BJ (cell line): ENCODE measurements around the gene PALLD. TPM values are rescaled to one million over a fixed set of nuclear protein-coding genes. Genes with fewer than 3 reads are reported as not detected.
A peak's percentile ranks its signal among the peaks of the same experiment; 100 is the strongest.

Experiments
- CTCF ChIA-PET: fragments of 350-600 bp; formaldehyde crosslinking; extraction: SDS; loops from one replicate; lab custom pipeline; 2021; ENCODE audit warnings: antibody characterized with exemption, inconsistent platforms; lab: Yijun Ruan, JAX
- POLR2A ChIA-PET: fragments of 300-600 bp; sonication (Branson Sonifier 250); formaldehyde crosslinking; extraction: SDS; loops from one replicate; lab custom pipeline; 2021; ENCODE audit warnings: antibody characterized with exemption; lab: Charles Lee
- DNase-seq: peaks from one replicate; pipeline ENCODE4 v3.0.0-alpha.2; 2011; ENCODE audit warnings: low read depth
- H3K27me3 ChIP-seq: 2 replicates; pipeline ENCODE4 v1.6.0; 2011; ENCODE audit warnings: low read length; ENCODE audit not compliant: control insufficient read depth, insufficient read depth
- H3K36me3 ChIP-seq: 2 replicates; pipeline ENCODE4 v1.5.1; 2011; ENCODE audit warnings: low read length; ENCODE audit not compliant: control insufficient read depth, insufficient read depth
- H3K4me3 ChIP-seq: 2 replicates; pipeline ENCODE4 v1.5.1; 2011; ENCODE audit warnings: low read depth, mild to moderate bottlenecking, control low read depth, low read length
- CTCF ChIP-seq: IDR thresholded peaks from 2 replicates; pipeline ENCODE4 v1.5.1; 2011; ENCODE audit warnings: low read depth, mild to moderate bottlenecking, control low read depth, inconsistent platforms, low read length, moderate library complexity; ENCODE audit not compliant: insufficient read depth
- polyA plus RNA-seq: library from polyadenylated mRNA; depleted of rRNA; stranded (reverse); fragments of >200 nt; gene quantifications from 2 replicates; pipeline ENCODE4 v1.2.3, GENCODE V29; 2011

PALLD gene
- polyA plus RNA-seq, 1 experiment: 30.3 TPM

GRCh38 chr4:168751263-168752225 is 254.7 kb downstream of the PALLD start:
- H3K27me3 ChIP-seq: no peaks in the 10 kb centered on the region
- TF ChIP-seq CTCF: no peak
- DNase-seq: no peak
- no peaks in the 10 kb centered on the region for H3K36me3 ChIP-seq
- CTCF ChIA-PET: no interaction called here
- POLR2A ChIA-PET: no interaction called here
- no peak overlapping the region for H3K4me3 ChIP-seq

GRCh38 chr4:168755598-168756477 is 259.0 kb downstream of the PALLD start:
- POLR2A ChIA-PET: interaction anchor here (0.6 kb wide), 1 partner anchor 118 kb away, joined by 3 read pairs; no protein-coding TSS in a partner anchor
- CTCF ChIA-PET: interaction anchor here (1.0 to 2.0 kb wide), 6 partner anchors 9 to 164 kb away, joined by 3 to 5 read pairs (median 3); no protein-coding TSS in a partner anchor
- TF ChIP-seq CTCF: no peak
- Histone ChIP-seq H3K4me3 (no peak overlapping the region), H3K36me3 (no peaks in the 10 kb centered on the region), H3K27me3 (no peaks in the 10 kb centered on the region)
- no peak for DNase-seq

GRCh38 chr4:168757500-168757899 is 260.6 kb downstream of the PALLD start:
- ChIA-PET CTCF (interaction anchor here (1.5 kb wide), 1 partner anchor 172 kb away, joined by 4 read pairs; no protein-coding TSS in a partner anchor), POLR2A (no interaction called here)
- Histone ChIP-seq H3K4me3 (no peak overlapping the region), H3K27me3 (no peaks in the 10 kb centered on the region), H3K36me3 (no peaks in the 10 kb centered on the region)
- DNase-seq: no peak
- TF ChIP-seq CTCF: no peak

- H3K4me3 ChIP-seq: no peak overlapping the region
- no peaks in the 10 kb centered on the region for H3K27me3 ChIP-seq
- CTCF ChIA-PET: interaction anchor here (1.1 to 1.5 kb wide), 2 partner anchors 172 to 173 kb away, joined by 3 to 4 read pairs; no protein-coding TSS in a partner anchor
- POLR2A ChIA-PET: interaction anchor here (0.6 to 1.0 kb wide), 2 partner anchors 73 to 279 kb away, joined by 3 to 4 read pairs; no protein-coding TSS in a partner anchor
- peak; percentile 92 for DNase-seq
- no peaks in the 10 kb centered on the region for H3K36me3 ChIP-seq
- TF ChIP-seq CTCF: no peak
Observed at GRCh38 chr4:168758351-168758876, 261.6 kb downstream of the PALLD start.
